ENCODE results near the gene KLF3. TPM values are rescaled to one million over a fixed set of nuclear protein-coding genes. Genes with fewer than 3 reads are reported as not detected.

The KLF3 gene
- total RNA-seq, 1 experiment from 2014 or later: 29.0 TPM

GRCh38 chr4:38716256-38716655 is 52.3 kb downstream of the KLF3 start:
- WGBS (ENCODE audit: extremely low coverage, insufficient read length, low lambda C conversion rate): no CpG with 5 or more reads among the region's 3 CpGs
- Histone ChIP-seq H3K27me3 (ENCODE audit: insufficient read depth, low read length) (no peaks in the 10 kb centered on the region), H3K23me2 (ENCODE audit: insufficient read length, low read depth, low read length, poor library complexity, severe bottlenecking) (no peaks in the 10 kb centered on the region), H2BK15ac (ENCODE audit: low read depth, low read length) (no peak overlapping the region), H2AFZ (ENCODE audit: low read length) (no peak overlapping the region), H2BK20ac (ENCODE audit: low read depth, low read length, poor library complexity, severe bottlenecking) (no peak overlapping the region), H3K4me1 (ENCODE audit: insufficient read depth, low read length) (no peaks in the 10 kb centered on the region), H2AK5ac (ENCODE audit: insufficient read length, low read length) (no peak overlapping the region), H4K20me1 (ENCODE audit: control insufficient read depth, insufficient read depth, insufficient read length) (no peaks in the 10 kb centered on the region), H3K9me3 (ENCODE audit: control insufficient read depth, low read depth, low read length) (no peaks in the 10 kb centered on the region), H3K79me1 (ENCODE audit: insufficient read depth, low read depth, low read length, poor library complexity, severe bottlenecking) (no peaks in the 10 kb centered on the region), H3K79me2 (ENCODE audit: insufficient read depth, low read length) (no peaks in the 10 kb centered on the region), H3K27ac (ENCODE audit: insufficient read length, low read depth, low read length) (no peak overlapping the region), H4K8ac (replicated peaks; ENCODE audit: insufficient read length, low read depth, low read length) (no peak overlapping the region), H3T11ph (ENCODE audit: low read length) (no peak overlapping the region), H3K18ac (ENCODE audit: insufficient read length, low read depth, low read length) (no peak overlapping the region), H4K5ac (ENCODE audit: insufficient read length, low read depth, low read length) (no peak overlapping the region), H3K4me2 (ENCODE audit: insufficient read depth, insufficient read length, low read length) (no peak overlapping the region), H3K23ac (ENCODE audit: insufficient read length, low read depth, low read length) (no peak overlapping the region), H3K56ac (ENCODE audit: insufficient read length, low read depth, low read length) (no peak overlapping the region), H3K4ac (ENCODE audit: low read depth, low read length) (no peak overlapping the region), H2BK5ac (ENCODE audit: insufficient read length, low read length) (no peak overlapping the region), H2BK120ac (ENCODE audit: low read depth, low read length, poor library complexity, severe bottlenecking) (no peak overlapping the region), H2BK12ac (ENCODE audit: insufficient read length, low read depth, low read length) (no peak overlapping the region), H3K9ac (ENCODE audit: extremely low read depth, insufficient read length, low read length) (no peak overlapping the region), H3K14ac (ENCODE audit: insufficient read depth, low read length) (no peak overlapping the region), H4K91ac (ENCODE audit: insufficient read length, low read depth, low read length) (no peak overlapping the region)
- Mint-ChIP-seq H3K4me3 (no peak overlapping the region), H3K36me3 (ENCODE audit: insufficient read depth in 1 of 3, low read depth in 3 of 3) (peaks cover 0 to 4% (median 0%) of the 10 kb centered on the region in 3 experiments; a peak in 1 of 7 replicates), H3K27ac (no peak overlapping the region), H3K4me1 (peaks cover 0 to 4% of the 10 kb centered on the region in 2 experiments; a peak in 1 of 4 replicates), H3K27me3 (ENCODE audit: low read depth) (no peaks in the 10 kb centered on the region), H3K9me3 (peaks cover 3% of the 10 kb centered on the region in 2 experiments; a peak in 3 of 5 replicates)
- no peak for DNase-seq
- no peak for TF ChIP-seq CTCF (conservative IDR thresholded peaks at IDR 0.05)
